WTC11 (cell line): ENCODE measurements around the gene GH1. TPM values are rescaled to one million over a fixed set of nuclear protein-coding genes. Genes with fewer than 3 reads are reported as not detected.
A peak's percentile ranks its signal among the peaks of the same experiment; 100 is the strongest.

Experiments used
- ATAC-seq: fragments of 200-7000 bp; cut with Tn5 transposase; 2 replicates; pipeline ENCODE4 v1.10.0; 2021; ENCODE audit warnings: mild to moderate bottlenecking, moderate library complexity
- CTCF ChIA-PET: fragments of 300-600 bp; sonication (Branson Sonifier 250); formaldehyde crosslinking; loops from one replicate; lab custom pipeline; 2021; ENCODE audit warnings: antibody characterized with exemption; lab: Charles Lee
- POLR2A ChIA-PET: fragments of 350-600 bp; sonication (Branson Sonifier 250); formaldehyde crosslinking; loops from one replicate; lab custom pipeline; 2021; ENCODE audit warnings: antibody characterized with exemption; lab: Charles Lee
- DNase-seq: peaks from one replicate; pipeline ENCODE4 v3.0.0; 2021; ENCODE audit warnings: low spot score
- H3K27ac Mint-ChIP-seq: 2 replicates; pipeline ENCODE4 v1.8.0; 2021; ENCODE audit warnings: mixed read lengths
- H3K27me3 Mint-ChIP-seq: 2 replicates; pipeline ENCODE4 v1.8.0; 2021; ENCODE audit warnings: low read depth, mild to moderate bottlenecking, moderate library complexity, mixed read lengths
- H3K36me3 Mint-ChIP-seq: 2 replicates; pipeline ENCODE4 v1.8.0; 2021; ENCODE audit warnings: mixed read lengths
- H3K4me1 Mint-ChIP-seq: 2 replicates; pipeline ENCODE4 v1.8.0; 2022; ENCODE audit warnings: mixed read lengths
- H3K4me3 Mint-ChIP-seq: 2 replicates; pipeline ENCODE4 v1.8.0; 2021; ENCODE audit warnings: mild to moderate bottlenecking, moderate library complexity, mixed read lengths
- H3K9me3 Mint-ChIP-seq: 2 replicates; pipeline ENCODE4 v1.8.0; 2021; ENCODE audit warnings: mixed read lengths
- ESRRA ChIP-seq: sonication (generic); formaldehyde crosslinking; IDR thresholded peaks from 2 replicates; pipeline ENCODE4 v1.8.1; 2022; ENCODE audit warnings: mild to moderate bottlenecking, missing genetic modification reagents, borderline replicate concordance
- GABPB1 ChIP-seq: sonication (generic); formaldehyde crosslinking; IDR thresholded peaks from 2 replicates; pipeline ENCODE4 v1.8.1; 2023; ENCODE audit warnings: mild to moderate bottlenecking, missing genetic modification reagents
- HMGA2 ChIP-seq: fragments of 250-450 bp; sonication (Bioruptor Pico); IDR thresholded peaks from 2 replicates; pipeline ENCODE4 v1.4.0; 2021; ENCODE audit warnings: mild to moderate bottlenecking, moderate library complexity
- NFE2L1 ChIP-seq: sonication (generic); formaldehyde crosslinking; IDR thresholded peaks from 2 replicates; pipeline ENCODE4 v1.8.1; 2023; ENCODE audit warnings: missing genetic modification reagents
- NR2C2 ChIP-seq: sonication (generic); formaldehyde crosslinking; IDR thresholded peaks from 2 replicates; pipeline ENCODE4 v1.8.0; 2022; ENCODE audit warnings: mild to moderate bottlenecking, missing genetic modification reagents
- SMAD4 ChIP-seq: sonication (generic); formaldehyde crosslinking; IDR thresholded peaks from 2 replicates; pipeline ENCODE4 v1.8.0; 2022; ENCODE audit warnings: mild to moderate bottlenecking, missing genetic modification reagents
- total RNA-seq: library from RNA; stranded (reverse); gene quantifications from 3 replicates; pipeline ENCODE4 v1.2.3, GENCODE V29; 2021
- TF ChIP-seq, protein P1 (sequence below): fragments of 250-450 bp; sonication (Bioruptor Pico); IDR thresholded peaks from 2 replicates; pipeline ENCODE4 v1.9.0; 2021; ENCODE audit warnings: mild to moderate bottlenecking, borderline replicate concordance
- TF ChIP-seq, protein P2 (sequence below): sonication (generic); formaldehyde crosslinking; IDR thresholded peaks from 2 replicates; pipeline ENCODE4 v1.8.0; 2023; ENCODE audit warnings: missing genetic modification reagents, mild to moderate bottlenecking, borderline replicate concordance
- TF ChIP-seq, protein P3 (sequence below): sonication (generic); formaldehyde crosslinking; IDR thresholded peaks from 2 replicates; pipeline ENCODE4 v1.8.1; 2022; ENCODE audit warnings: low read depth, missing genetic modification reagents, borderline replicate concordance
- TF ChIP-seq, protein P4 (sequence below): sonication (generic); formaldehyde crosslinking; IDR thresholded peaks from 2 replicates; pipeline ENCODE4 v1.8.0; 2022; ENCODE audit warnings: mild to moderate bottlenecking, missing genetic modification reagents

Gene GH1
- total RNA-seq, 1 experiment from 2014 or later = not detected

DNA sequence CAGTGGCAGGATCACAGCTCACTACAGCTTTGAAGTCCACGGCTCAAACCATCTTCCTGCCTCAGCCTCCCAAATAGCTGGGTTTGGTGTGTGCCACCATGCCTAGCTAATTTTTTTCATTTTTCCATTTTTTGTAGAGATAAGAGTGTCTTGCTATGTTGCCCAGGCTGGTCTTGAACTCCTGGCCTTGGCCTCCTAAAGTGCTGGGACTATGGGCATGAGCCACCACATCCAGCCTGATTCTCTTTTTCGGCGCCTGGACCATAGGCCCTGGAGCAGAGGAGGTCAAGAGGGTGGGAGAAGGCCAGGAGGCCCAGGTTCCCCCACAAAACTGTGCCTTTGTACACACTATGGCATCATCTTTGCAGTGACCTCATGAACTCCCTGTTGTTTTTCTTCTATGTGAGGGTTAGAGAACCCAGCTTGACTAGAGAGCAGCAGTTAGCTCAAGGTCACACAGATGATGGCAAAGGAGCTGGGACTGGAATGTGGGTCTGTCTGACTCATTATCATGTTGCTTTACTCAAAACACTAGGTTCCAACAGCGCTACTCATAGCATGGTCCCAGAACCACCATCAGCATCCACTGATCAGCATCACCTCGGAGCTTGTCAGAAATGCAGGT lies 37.8 kb upstream of the GH1 start:
- Mint-ChIP-seq H3K9me3 (no peaks in the 10 kb centered on the region), H3K27ac (no peak overlapping the region), H3K36me3 (no peaks in the 10 kb centered on the region; the same call in 1 of the 2 replicates), H3K4me1 (peaks cover 13% of the 10 kb centered on the region), H3K27me3 (no peaks in the 10 kb centered on the region), H3K4me3 (no peak overlapping the region)
- TF ChIP-seq GABPB1 (CRISPR knock-in tag) (peak; percentile 91), NFE2L1 (no peak)
- ChIA-PET CTCF (interaction anchor here (0.6 to 11.8 kb wide), 8 partner anchors 10 to 267 kb away, joined by 3 to 147 read pairs (median 4); partner anchors contain the start of gene GH1), POLR2A (interaction anchor here (0.6 kb wide), 1 partner anchor 117 kb away, joined by 6 read pairs; no protein-coding TSS in a partner anchor)
- DNase-seq (no peak), ATAC-seq (no peak)

DNA sequence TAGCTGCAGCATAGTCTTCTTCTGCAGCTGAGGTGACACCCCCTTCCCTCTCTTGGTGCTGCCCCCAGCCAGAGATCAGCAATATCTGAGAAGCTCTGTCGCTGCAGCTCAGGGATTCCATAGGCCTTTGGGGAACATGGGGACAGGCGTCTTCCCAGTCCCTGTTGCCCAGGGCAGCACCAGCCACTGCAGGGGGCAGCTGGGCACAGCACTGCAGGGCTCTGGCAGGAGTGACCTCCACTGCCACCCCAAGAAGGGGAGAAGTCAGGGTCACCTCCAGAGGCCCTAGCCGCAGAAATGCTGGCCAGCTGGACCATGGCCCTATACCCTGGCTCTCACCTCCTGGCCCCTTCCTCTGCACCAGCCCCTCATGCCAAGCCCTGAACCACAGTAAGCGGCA lies 37.2 kb upstream of the GH1 start:
- POLR2A ChIA-PET = no interaction called here
- no peak overlapping the region for H3K4me3 Mint-ChIP-seq
- TF ChIP-seq, protein P1, sequence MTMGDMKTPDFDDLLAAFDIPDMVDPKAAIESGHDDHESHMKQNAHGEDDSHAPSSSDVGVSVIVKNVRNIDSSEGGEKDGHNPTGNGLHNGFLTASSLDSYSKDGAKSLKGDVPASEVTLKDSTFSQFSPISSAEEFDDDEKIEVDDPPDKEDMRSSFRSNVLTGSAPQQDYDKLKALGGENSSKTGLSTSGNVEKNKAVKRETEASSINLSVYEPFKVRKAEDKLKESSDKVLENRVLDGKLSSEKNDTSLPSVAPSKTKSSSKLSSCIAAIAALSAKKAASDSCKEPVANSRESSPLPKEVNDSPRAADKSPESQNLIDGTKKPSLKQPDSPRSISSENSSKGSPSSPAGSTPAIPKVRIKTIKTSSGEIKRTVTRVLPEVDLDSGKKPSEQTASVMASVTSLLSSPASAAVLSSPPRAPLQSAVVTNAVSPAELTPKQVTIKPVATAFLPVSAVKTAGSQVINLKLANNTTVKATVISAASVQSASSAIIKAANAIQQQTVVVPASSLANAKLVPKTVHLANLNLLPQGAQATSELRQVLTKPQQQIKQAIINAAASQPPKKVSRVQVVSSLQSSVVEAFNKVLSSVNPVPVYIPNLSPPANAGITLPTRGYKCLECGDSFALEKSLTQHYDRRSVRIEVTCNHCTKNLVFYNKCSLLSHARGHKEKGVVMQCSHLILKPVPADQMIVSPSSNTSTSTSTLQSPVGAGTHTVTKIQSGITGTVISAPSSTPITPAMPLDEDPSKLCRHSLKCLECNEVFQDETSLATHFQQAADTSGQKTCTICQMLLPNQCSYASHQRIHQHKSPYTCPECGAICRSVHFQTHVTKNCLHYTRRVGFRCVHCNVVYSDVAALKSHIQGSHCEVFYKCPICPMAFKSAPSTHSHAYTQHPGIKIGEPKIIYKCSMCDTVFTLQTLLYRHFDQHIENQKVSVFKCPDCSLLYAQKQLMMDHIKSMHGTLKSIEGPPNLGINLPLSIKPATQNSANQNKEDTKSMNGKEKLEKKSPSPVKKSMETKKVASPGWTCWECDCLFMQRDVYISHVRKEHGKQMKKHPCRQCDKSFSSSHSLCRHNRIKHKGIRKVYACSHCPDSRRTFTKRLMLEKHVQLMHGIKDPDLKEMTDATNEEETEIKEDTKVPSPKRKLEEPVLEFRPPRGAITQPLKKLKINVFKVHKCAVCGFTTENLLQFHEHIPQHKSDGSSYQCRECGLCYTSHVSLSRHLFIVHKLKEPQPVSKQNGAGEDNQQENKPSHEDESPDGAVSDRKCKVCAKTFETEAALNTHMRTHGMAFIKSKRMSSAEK (CRISPR knock-in tag) = no peak
- TF ChIP-seq, protein P2, sequence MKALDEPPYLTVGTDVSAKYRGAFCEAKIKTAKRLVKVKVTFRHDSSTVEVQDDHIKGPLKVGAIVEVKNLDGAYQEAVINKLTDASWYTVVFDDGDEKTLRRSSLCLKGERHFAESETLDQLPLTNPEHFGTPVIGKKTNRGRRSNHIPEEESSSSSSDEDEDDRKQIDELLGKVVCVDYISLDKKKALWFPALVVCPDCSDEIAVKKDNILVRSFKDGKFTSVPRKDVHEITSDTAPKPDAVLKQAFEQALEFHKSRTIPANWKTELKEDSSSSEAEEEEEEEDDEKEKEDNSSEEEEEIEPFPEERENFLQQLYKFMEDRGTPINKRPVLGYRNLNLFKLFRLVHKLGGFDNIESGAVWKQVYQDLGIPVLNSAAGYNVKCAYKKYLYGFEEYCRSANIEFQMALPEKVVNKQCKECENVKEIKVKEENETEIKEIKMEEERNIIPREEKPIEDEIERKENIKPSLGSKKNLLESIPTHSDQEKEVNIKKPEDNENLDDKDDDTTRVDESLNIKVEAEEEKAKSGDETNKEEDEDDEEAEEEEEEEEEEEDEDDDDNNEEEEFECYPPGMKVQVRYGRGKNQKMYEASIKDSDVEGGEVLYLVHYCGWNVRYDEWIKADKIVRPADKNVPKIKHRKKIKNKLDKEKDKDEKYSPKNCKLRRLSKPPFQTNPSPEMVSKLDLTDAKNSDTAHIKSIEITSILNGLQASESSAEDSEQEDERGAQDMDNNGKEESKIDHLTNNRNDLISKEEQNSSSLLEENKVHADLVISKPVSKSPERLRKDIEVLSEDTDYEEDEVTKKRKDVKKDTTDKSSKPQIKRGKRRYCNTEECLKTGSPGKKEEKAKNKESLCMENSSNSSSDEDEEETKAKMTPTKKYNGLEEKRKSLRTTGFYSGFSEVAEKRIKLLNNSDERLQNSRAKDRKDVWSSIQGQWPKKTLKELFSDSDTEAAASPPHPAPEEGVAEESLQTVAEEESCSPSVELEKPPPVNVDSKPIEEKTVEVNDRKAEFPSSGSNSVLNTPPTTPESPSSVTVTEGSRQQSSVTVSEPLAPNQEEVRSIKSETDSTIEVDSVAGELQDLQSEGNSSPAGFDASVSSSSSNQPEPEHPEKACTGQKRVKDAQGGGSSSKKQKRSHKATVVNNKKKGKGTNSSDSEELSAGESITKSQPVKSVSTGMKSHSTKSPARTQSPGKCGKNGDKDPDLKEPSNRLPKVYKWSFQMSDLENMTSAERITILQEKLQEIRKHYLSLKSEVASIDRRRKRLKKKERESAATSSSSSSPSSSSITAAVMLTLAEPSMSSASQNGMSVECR (CRISPR knock-in tag) = no peak
- TF ChIP-seq, protein P3, sequence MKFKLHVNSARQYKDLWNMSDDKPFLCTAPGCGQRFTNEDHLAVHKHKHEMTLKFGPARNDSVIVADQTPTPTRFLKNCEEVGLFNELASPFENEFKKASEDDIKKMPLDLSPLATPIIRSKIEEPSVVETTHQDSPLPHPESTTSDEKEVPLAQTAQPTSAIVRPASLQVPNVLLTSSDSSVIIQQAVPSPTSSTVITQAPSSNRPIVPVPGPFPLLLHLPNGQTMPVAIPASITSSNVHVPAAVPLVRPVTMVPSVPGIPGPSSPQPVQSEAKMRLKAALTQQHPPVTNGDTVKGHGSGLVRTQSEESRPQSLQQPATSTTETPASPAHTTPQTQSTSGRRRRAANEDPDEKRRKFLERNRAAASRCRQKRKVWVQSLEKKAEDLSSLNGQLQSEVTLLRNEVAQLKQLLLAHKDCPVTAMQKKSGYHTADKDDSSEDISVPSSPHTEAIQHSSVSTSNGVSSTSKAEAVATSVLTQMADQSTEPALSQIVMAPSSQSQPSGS = no peak
- TF ChIP-seq SMAD4 (CRISPR knock-in tag) = no peak
- TF ChIP-seq, protein P4, sequence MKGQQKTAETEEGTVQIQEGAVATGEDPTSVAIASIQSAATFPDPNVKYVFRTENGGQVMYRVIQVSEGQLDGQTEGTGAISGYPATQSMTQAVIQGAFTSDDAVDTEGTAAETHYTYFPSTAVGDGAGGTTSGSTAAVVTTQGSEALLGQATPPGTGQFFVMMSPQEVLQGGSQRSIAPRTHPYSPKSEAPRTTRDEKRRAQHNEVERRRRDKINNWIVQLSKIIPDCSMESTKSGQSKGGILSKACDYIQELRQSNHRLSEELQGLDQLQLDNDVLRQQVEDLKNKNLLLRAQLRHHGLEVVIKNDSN (CRISPR knock-in tag) = no peak
- no peak for TF ChIP-seq ESRRA (CRISPR knock-in tag)
- no peak for TF ChIP-seq NR2C2 (CRISPR knock-in tag)
- no peak for TF ChIP-seq HMGA2 (CRISPR knock-in tag)
- TF ChIP-seq, all 79 proteins: peak for 0

More for the DNA sequence above, 37.2 kb upstream of the GH1 start:
- no peaks in the 10 kb centered on the region for H3K9me3 Mint-ChIP-seq
- ATAC-seq (no peak), DNase-seq (no peak)
- H3K36me3 Mint-ChIP-seq = no peaks in the 10 kb centered on the region; the same call in 1 of the 2 replicates
- CTCF ChIA-PET = interaction anchor here (0.6 to 11.8 kb wide), 5 partner anchors 35 to 268 kb away, joined by 3 to 147 read pairs (median 4); partner anchors contain the start of gene GH1
- H3K27ac Mint-ChIP-seq = no peak overlapping the region
- no peaks in the 10 kb centered on the region for H3K27me3 Mint-ChIP-seq
- H3K4me1 Mint-ChIP-seq = peaks cover 12% of the 10 kb centered on the region
